GM18505 (cell line): ENCODE data around the gene KCNT2.

Source experiments
- ATAC-seq: cut with Tn5 transposase; IDR thresholded peaks from one replicate; pipeline ENCODE4 v1.9.1; 2021; ENCODE audit not compliant: unreplicated experiment
- POLR2A ChIP-seq: IDR thresholded peaks from 4 replicates; pipeline ENCODE4 v1.6.1; 2011; ENCODE audit warnings: borderline replicate concordance; ENCODE audit not compliant: insufficient read depth, insufficient read length; ENCODE audit errors: extremely low read depth

KCNT2 gene

DNA sequence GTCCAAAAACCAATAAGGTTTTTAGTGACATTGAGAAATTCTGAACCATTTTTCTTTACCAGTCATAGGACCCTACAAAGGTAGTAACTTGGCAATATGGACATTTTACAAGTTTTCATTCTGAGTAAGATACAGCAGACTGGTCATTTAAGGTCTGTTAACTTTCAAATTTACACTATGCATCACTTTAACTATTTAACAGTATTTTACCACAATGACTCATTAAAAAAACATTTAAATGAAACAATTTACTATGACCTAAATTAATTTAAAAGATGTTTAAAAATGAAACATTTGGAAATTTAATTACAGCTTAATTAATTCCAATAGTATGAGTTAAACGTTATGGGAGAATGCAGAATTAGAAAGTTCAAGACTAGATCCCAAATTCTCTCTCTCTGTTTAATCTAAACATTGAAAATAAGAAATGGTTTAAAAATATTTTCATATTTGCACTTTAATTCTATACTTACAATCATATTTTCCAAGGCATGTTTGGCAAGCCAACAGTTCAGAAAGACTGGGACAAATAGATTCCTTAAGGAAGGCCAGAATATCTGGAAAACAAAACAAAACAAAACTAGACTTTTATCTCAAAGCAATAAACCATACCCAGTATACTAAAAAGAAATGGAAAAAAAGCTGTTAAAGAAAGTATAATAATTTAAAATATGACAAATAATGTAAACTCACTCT lies 140.9 kb downstream of the KCNT2 start:
- TF ChIP-seq POLR2A: no peak
- no peak for ATAC-seq

DNA sequence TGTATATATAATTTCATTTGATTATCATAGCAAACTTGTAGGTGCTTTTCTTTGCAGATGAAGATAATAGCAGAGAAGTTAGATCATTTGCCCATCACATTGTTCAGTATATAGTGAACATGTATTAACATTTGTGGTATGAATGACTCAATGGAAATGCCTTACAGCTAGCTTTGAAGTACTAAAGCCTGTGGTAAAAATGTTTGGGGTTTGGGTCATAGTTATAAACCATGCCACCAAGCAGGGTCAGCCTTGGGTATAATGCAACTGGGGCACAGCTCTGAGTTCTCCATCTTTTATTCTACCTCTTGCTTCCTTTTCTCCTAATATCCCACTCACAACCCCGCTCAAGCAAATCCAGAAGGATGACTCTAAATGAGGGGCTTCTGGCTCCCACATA lies 141.6 kb downstream of the KCNT2 start:
- no peak for TF ChIP-seq POLR2A
- ATAC-seq: no peak

DNA sequence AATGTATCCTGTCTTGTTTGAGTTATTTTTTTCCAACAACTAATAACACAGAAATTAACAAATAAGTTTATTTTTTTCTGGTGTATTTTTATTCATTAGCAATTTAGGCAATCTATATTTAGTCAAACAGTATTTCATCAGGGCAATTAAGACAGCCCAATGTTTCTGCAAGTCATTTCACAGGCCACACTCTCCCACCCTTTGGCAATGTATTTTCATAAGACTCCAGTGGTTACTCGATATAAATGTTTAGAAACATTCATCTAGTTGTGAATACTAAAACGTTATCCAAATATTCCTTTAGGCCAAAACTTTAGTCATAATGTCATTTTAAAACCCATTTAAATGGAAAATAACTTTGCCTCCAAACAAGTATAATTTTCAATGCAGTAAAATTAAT lies 142.1 kb downstream of the KCNT2 start:
- ATAC-seq: no peak
- no peak for TF ChIP-seq POLR2A

DNA sequence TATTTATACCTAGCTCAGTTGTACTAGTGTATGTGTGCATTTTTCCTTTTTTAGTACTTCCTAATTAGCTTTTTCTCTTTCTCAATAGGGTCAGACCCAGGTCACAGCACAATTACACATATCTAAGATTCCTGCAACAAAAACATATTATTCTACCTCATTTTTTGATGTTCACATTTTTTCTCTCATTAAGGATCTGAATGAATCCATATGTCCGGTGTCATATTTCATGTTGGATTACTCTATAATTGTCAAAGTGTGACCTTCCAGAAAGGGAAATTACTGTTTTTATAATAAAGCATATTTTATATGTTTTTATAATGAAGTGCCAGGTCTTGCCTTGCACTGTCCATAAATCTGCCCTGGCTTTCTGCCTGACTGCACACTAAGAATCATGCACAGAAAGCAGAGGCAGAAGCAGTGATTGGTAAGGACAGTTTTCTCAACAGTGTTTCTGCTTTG lies 143.7 kb downstream of the KCNT2 start:
- no peak for ATAC-seq
- TF ChIP-seq POLR2A: no peak

DNA sequence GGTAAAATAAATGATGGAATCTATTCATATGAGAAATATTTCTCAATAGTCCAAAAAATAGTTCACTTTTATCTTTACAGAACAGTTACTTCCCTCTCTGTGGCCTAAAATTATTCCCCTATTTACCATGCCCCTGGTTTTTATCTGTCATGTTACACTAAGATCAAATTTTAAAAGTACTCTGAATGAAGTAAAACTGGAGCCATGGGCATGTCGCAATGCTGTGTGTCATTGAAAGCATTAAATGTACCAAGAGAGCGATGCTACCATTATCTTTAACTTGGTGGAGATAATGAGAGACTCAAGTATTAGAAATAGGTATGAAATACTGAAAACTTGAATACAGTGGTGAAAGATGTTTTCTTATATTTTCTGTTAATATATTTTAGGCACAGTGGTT lies 146.2 kb downstream of the KCNT2 start:
- no peak for ATAC-seq
- TF ChIP-seq POLR2A: no peak

DNA sequence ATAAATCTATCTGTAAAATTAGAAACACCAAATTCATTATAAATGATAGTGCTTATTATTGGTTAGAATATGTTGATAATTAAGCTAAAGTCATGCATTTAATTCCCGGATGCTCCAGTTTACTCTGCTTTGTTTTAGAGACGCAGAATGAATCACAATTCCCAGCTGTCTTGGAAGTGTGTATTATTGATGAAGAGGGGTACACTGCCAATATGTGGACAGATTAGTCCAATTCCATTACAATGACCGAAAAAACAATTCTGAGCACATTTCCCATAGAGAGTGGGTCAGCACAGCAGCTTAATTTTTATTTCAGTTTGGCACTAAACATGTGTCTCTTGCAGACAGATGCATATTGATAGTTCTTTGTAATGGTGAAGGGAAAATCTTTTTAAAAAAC lies 146.7 kb downstream of the KCNT2 start:
- TF ChIP-seq POLR2A: no peak
- no peak for ATAC-seq

DNA sequence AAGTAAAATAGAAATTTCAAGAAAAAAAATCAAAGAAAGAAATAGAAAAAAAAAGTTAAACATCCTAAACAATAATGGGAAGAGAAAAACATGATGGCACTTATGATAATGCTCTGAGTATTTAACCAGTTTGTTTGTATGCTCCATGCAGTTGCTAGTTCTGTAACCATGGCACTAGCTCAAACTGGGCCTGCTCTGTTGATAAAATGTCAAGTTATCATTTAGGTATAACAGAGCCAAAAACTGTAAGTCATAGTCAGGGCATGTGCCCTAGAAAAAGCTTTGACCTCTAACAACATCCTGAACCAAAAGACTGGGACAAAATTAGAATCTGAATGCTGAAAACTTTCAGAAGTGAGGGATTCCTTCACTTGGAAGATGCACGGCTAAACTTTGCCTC lies 148.9 kb downstream of the KCNT2 start:
- ATAC-seq: no peak

DNA sequence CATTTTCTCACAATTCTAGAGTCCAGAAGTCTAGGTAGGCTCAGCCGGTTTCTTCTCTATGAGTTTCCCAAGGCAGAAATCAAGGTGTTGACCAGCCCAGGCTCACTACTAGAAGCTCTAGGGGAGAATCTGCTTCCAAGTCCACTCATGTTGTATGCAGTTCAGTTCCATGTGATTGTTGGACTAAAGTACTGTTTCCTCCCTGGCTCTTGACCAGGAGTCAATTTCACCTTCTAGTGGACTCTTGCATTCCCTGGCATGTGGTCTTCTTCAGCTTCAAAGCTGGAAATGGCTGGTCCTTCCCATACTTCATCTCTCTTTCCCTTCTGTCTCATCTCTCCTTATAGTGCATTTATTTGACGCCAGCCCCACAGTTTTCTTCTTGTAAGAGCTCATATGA lies 153.4 kb downstream of the KCNT2 start:
- ATAC-seq: no peak
- TF ChIP-seq POLR2A: no peak

More for the DNA sequence above, 148.9 kb downstream of the KCNT2 start:
- TF ChIP-seq POLR2A: no peak

DNA sequence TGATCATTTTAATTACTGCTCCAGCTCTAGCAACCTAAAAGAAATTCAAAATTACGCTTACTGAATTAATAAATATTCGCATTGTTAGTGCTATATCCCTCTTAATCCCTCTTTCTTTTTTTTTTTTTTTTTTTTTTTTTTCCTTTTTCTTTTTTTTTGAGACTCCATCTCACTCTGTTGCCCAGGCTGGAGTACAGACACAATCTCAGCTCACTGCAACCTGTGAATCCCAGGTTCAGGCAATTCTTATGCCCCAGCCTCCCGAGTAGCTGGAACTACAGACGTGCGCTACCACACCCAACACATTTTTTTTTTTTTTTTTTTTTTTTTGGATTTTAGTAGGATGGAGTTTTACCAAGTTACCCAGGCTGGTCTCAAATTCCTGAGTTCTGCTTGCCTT lies 157.1 kb downstream of the KCNT2 start:
- no peak for ATAC-seq
- no peak for TF ChIP-seq POLR2A

DNA sequence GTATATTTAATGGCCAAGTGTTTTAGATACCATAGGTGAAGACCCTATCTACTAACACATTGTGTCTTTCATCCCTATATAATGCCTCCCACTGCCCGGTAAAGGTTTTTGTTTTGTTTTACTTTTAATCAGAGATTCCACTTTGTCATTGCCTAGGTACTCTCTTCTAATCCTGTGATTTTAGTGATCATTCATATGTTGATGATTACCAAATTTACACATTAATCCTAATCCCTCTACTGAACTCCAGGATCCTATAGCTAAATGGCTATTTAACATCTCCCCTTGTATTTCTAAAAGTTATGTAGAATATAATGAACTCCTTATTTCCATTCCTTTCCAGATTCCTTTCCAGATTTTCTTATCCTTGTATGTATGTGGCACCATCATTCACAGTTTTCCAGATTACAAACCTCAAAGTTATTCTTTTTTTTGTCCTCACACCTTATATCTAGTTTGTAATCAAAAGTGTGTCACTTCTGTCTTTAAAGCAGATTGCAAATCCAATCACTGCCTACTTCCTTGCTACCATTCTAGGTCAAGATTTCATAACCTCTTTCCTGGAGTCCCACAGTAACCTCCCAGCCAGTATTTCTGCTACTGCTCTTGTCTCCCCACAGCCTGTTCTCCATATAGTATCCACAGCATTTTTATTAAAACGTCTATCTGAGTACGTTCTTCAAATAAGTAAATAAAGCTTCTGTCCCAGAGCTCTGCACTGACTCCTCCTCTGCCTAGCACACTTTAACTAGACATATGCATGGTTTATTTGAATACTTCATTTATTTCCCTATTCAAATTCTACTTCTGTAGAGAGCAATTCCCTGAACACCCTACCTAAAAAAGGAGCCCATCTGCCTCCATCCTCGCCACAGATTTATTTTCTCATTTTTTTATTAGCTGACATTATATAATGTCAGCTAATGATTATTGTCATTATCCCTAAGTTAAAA lies 157.8 kb downstream of the KCNT2 start:
- TF ChIP-seq POLR2A: no peak
- ATAC-seq: no peak

DNA sequence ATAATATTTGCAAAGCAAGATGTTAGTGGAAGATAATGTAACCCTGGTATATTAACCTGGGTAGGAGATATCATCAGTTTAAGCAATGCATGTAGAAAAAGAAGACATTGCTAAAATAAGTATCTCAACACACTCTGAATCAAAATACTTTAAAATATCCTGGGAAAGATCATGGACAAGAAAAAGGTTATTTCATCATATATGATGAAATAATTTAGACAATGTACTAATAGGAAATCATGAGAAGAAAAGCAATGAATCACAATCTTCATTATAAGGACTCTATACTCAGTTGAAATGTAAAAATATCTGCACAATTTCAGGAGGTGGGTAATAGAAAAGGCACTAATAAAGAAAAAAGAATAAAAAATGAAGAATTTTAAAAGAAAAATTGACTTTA lies 158.8 kb downstream of the KCNT2 start:
- no peak for ATAC-seq
- no peak for TF ChIP-seq POLR2A

DNA sequence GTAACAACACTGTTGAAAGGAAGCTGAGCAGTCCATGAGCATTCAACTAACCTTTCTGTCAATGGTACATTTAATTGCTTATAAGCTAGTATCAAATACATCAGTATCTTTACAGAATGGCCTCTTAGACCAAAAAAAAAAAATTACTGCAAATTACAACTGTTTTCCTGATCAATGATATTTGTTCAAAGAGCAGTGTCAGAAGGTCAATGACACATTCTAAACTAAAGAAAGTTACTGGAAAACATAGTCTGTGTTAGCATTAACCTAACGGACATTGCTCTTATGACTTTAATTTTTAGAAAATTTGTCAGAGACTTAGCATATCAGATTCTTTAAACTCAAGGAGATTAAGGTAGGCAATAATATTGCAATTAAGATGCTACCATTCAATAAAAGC lies 162.5 kb downstream of the KCNT2 start:
- no peak for TF ChIP-seq POLR2A
- no peak for ATAC-seq

DNA sequence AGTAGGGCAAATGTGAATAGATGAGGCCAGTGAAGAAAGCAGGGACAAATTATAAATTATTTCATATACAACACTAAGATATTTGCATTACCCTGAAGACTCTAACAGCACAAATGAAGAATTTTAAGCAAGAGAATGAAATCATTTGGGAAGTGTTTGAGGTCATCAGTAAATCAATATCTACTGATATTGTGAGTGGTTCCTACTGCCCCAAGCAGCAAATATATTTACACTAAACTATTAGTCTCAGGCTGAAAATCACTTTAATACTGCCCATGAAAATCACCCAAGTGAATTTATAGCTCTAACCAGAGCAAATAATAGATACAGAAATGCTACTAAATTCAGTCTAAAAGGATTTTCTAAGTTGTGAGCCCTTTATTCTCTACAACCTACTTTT lies 163.6 kb downstream of the KCNT2 start:
- no peak for ATAC-seq

DNA sequence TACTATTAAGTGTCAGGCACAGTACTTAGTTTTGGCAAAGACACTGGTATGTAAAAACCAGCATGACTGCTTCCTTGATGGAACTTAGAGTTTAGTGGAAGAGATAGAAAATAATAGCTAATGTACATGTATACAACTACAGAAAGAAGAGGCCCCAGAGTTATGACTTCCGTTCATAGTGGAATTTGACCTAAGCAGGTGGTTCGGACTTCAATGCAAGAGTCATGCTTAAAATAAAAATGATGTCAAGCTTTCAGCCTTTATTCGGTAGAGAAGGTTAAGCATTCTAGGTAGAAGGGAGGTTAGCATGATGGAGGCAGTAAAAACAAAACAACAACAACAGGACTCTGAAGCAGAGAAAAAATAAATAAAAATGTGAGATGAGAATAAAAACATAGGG lies 165.9 kb downstream of the KCNT2 start:
- TF ChIP-seq POLR2A: no peak
- no peak for ATAC-seq

More for the DNA sequence above, 163.6 kb downstream of the KCNT2 start:
- TF ChIP-seq POLR2A: no peak
